Keratinocyte (primary cell): ENCODE measurements around the gene CDC42EP1. TPM values are rescaled to one million over a fixed set of nuclear protein-coding genes. Genes with fewer than 3 reads are reported as not detected.
"Not testable (repeated sequence)": the region's sequence is repeated elsewhere in the genome, so short reads cannot be mapped to it uniquely, and the experiment has no call there.

Experiments
- DNase-seq: peaks from one replicate; pipeline ENCODE4 v3.0.0-alpha.2; 2011; ENCODE audit warnings: low read depth, missing footprints, low spot score
- FAIRE-seq: peaks from 2 replicates; lab custom pipeline; 2011; peaks lifted over from hg19 to GRCh38; lab: Jason Lieb, UNC
- H2AFZ ChIP-seq: 2 replicates; pipeline ENCODE4 v1.6.0; 2012; ENCODE audit warnings: low read length, control low read depth, inconsistent platforms; ENCODE audit not compliant: control insufficient read depth
- H3K27ac ChIP-seq: 2 replicates; pipeline ENCODE4 v1.5.1; 2011; ENCODE audit warnings: low read length; ENCODE audit not compliant: control insufficient read depth, insufficient read depth
- H3K27me3 ChIP-seq: 3 replicates; pipeline ENCODE4 v1.6.0; 2011; ENCODE audit warnings: low read length; ENCODE audit not compliant: control insufficient read depth, insufficient read depth; ENCODE audit errors: extremely low read depth
- H3K36me3 ChIP-seq, 2 experiments: 2 replicates in 1 of 2; 3 replicates in 1 of 2; pipeline ENCODE4 v1.5.1; 2011; ENCODE audit warnings: low read length in 2 of 2, mild to moderate bottlenecking in 1 of 2; ENCODE audit not compliant: control insufficient read depth in 2 of 2, insufficient read depth in 2 of 2; ENCODE audit errors: extremely low read depth in 1 of 2
- H3K4me1 ChIP-seq: 3 replicates; pipeline ENCODE4 v1.5.1; 2011; ENCODE audit warnings: low read length; ENCODE audit not compliant: control insufficient read depth, insufficient read depth; ENCODE audit errors: extremely low read depth
- H3K4me2 ChIP-seq: 3 replicates; pipeline ENCODE4 v1.6.0; 2011; ENCODE audit warnings: low read depth, low read length; ENCODE audit not compliant: control insufficient read depth, insufficient read depth; ENCODE audit errors: extremely low read depth
- H3K4me3 ChIP-seq, 3 experiments: fragments of 200-600 bp in 1 of 3; sonication (generic) in 1 of 3; 2 replicates in 2 of 3; 3 replicates in 1 of 3; pipeline ENCODE4 v1.5.1; 2011 to 2016; ENCODE audit warnings: low read length in 3 of 3, mild to moderate bottlenecking in 3 of 3, control low read depth in 2 of 3, inconsistent platforms in 1 of 3, low read depth in 1 of 3, mixed read lengths in 1 of 3, mixed run types in 1 of 3, moderate library complexity in 1 of 3; ENCODE audit not compliant: control insufficient read depth in 2 of 3, insufficient read depth in 2 of 3; ENCODE audit errors: extremely low read depth in 1 of 3
- H3K79me2 ChIP-seq: 2 replicates; pipeline ENCODE4 v1.6.0; 2012; ENCODE audit warnings: low read length; ENCODE audit not compliant: control insufficient read depth, insufficient read depth
- H3K9ac ChIP-seq: 3 replicates; pipeline ENCODE4 v1.6.0; 2011; ENCODE audit warnings: low read length; ENCODE audit not compliant: control insufficient read depth, insufficient read depth; ENCODE audit errors: extremely low read depth
- H3K9me1 ChIP-seq: 3 replicates; pipeline ENCODE4 v1.6.0; 2011; ENCODE audit warnings: low read length; ENCODE audit not compliant: control insufficient read depth, insufficient read depth; ENCODE audit errors: extremely low read depth
- H3K9me3 ChIP-seq: 2 replicates; pipeline ENCODE4 v1.5.1; 2012; ENCODE audit warnings: low read depth, low read length; ENCODE audit not compliant: control insufficient read depth
- H4K20me1 ChIP-seq: 3 replicates; pipeline ENCODE4 v1.6.0; 2011; ENCODE audit warnings: low read length; ENCODE audit not compliant: control insufficient read depth, insufficient read depth; ENCODE audit errors: extremely low read depth
- EZH2 ChIP-seq: IDR thresholded peaks from one replicate; pipeline ENCODE4 v1.6.1; 2012; ENCODE audit warnings: inconsistent platforms, mild to moderate bottlenecking, low read length, moderate library complexity
- dilution Hi-C: fragments of 300-500 bp; cut with MboI; formaldehyde crosslinking; loops from one replicate; pipeline ENCODE4 v1.7.0; 2020; ENCODE audit warnings: low sequenced_read_pairs; ENCODE audit not compliant: extremely low pct_ligation_motif_present
- polyA plus RNA-seq, 5 experiments: library from polyadenylated mRNA; depleted of rRNA in 3 of 5; stranded (reverse) in 3 of 5; stranded (forward) in 1 of 5; unstranded in 1 of 5; fragments of >200 nt; gene quantifications; 1 replicate in 1 of 5; 2 replicates in 3 of 5; 3 replicates in 1 of 5; pipeline versions ENCODE4 v1.2.1 to v1.2.3, GENCODE V29; 2011 to 2012; ENCODE audit warnings: missing spikeins in 2 of 5, low read depth in 1 of 5, low replicate concordance in 1 of 5
- TF ChIP-seq, protein P1 (sequence below), 3 experiments: IDR thresholded peaks in 1 of 3; conservative IDR thresholded peaks in 1 of 3; optimal IDR thresholded peaks in 1 of 3; 2 replicates in 2 of 3; 3 replicates in 1 of 3; pipeline versions ENCODE3 to v1.5.1; 2011; ENCODE audit warnings: low read length in 3 of 3, mild to moderate bottlenecking in 3 of 3, moderate library complexity in 2 of 3, control low read depth in 1 of 3, inconsistent platforms in 1 of 3; ENCODE audit not compliant: insufficient read depth in 2 of 3; ENCODE audit errors: extremely low read depth in 1 of 3

Gene CDC42EP1
- polyA plus RNA-seq, 1 donor (not counting 4 experiments of a cell fraction or from before 2014, with no cell fraction given): 10.5 TPM

DNA sequence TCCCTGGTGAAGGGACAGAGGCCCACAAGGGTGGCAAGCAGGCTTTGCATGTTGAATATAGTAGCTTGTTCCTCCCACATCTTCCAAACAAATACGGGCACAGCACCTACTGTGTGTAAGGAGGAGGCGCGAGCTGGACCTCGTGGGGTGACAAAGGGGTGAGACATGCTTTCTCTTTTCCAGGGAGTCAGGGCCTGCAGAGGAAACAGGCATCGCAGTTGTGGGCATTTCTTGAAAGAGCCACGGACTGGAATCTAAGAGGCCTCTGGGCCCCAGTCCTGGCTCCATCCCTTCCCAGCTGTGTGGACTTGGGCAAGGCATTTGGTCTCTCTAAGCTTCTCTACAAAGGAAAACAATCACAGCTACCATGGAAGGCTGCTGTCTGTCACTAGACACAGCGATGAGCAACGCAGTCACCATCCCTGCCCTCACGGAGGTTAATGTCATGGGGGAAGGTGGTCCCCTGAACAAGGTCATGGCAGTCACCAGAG lies 13.0 kb upstream of the CDC42EP1 start:
- H3K4me1 ChIP-seq: peaks cover 42% of the 10 kb centered on the region
- TF ChIP-seq, protein P1, sequence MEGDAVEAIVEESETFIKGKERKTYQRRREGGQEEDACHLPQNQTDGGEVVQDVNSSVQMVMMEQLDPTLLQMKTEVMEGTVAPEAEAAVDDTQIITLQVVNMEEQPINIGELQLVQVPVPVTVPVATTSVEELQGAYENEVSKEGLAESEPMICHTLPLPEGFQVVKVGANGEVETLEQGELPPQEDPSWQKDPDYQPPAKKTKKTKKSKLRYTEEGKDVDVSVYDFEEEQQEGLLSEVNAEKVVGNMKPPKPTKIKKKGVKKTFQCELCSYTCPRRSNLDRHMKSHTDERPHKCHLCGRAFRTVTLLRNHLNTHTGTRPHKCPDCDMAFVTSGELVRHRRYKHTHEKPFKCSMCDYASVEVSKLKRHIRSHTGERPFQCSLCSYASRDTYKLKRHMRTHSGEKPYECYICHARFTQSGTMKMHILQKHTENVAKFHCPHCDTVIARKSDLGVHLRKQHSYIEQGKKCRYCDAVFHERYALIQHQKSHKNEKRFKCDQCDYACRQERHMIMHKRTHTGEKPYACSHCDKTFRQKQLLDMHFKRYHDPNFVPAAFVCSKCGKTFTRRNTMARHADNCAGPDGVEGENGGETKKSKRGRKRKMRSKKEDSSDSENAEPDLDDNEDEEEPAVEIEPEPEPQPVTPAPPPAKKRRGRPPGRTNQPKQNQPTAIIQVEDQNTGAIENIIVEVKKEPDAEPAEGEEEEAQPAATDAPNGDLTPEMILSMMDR (optimal IDR thresholded peaks at IDR 0.05 in 1 of 3, IDR thresholded peaks at IDR 0.05 in 1 of 3, conservative IDR thresholded peaks at IDR 0.05 in 1 of 3; ENCODE audit: extremely low read depth in 1 of 3, insufficient read depth in 2 of 3, low read length in 3 of 3): no peak
- no peak for TF ChIP-seq EZH2
- no peaks in the 10 kb centered on the region for H3K27me3 ChIP-seq
- no peak overlapping the region for H3K27ac ChIP-seq
- dilution Hi-C loops: no loop called here
- DNase-seq (no peak), FAIRE-seq (no peak)
- H4K20me1 ChIP-seq: no peaks in the 10 kb centered on the region
- H3K9ac ChIP-seq: no peak overlapping the region
- H2AFZ ChIP-seq: no peak overlapping the region
- H3K9me1 ChIP-seq: no peaks in the 10 kb centered on the region
- H3K36me3 ChIP-seq: no peaks in the 10 kb centered on the region
- no peaks in the 10 kb centered on the region for H3K9me3 ChIP-seq
- H3K4me3 ChIP-seq: no peak overlapping the region
- H3K4me2 ChIP-seq: no peak overlapping the region
- H3K79me2 ChIP-seq: no peaks in the 10 kb centered on the region

DNA sequence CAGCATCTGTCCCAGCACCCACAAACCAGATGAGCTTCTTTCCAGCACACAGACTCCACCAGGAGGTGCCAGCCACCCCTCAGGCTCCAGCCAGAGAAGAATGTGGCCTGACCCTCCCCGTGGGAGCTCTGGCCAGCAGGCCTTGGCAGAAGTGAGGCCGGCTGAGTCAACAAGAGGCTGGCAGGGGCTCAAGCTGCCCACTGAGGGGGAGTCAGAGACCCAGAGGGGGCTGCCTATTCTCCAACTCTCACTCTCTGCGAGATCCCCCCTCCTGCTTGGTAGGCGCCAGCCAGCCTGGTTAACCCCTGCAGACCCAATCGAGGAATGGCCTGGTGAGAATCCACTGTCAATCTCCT lies 10.6 kb upstream of the CDC42EP1 start:
- Histone ChIP-seq H4K20me1 (no peaks in the 10 kb centered on the region), H3K9me3 (no peaks in the 10 kb centered on the region), H3K79me2 (no peaks in the 10 kb centered on the region), H3K4me2 (no peak overlapping the region), H3K36me3 (no peaks in the 10 kb centered on the region), H2AFZ (no peak overlapping the region), H3K9ac (no peak overlapping the region), H3K4me1 (peaks cover 32% of the 10 kb centered on the region), H3K27me3 (no peaks in the 10 kb centered on the region), H3K9me1 (no peaks in the 10 kb centered on the region), H3K4me3 (no peak overlapping the region), H3K27ac (no peak overlapping the region)
- dilution Hi-C loops: no loop called here
- DNase-seq (no peak), FAIRE-seq (no peak)
- no peak for TF ChIP-seq EZH2
- TF ChIP-seq, protein P1 (optimal IDR thresholded peaks at IDR 0.05 in 1 of 3, IDR thresholded peaks at IDR 0.05 in 1 of 3, conservative IDR thresholded peaks at IDR 0.05 in 1 of 3; ENCODE audit: extremely low read depth in 1 of 3, insufficient read depth in 2 of 3, low read length in 3 of 3): no peak

DNA sequence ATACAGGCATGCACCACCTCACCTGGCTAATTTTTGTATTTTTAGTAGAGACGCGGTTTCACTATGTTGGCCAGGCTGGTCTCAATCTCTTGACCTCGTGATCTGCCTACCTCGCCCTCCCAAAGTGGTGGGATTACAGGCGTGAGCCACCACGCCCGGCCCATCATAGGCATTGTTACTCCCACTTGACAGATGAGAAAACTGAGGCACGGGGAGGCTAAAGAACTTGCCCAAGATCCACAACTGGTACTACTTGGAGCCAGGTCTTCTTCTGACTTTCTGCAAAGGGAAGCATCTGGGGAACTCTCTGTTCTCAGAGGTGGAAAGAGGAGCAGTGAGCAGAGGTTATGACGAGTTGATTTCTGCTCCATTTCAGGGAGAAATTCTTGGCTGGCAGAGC lies 9.4 kb upstream of the CDC42EP1 start:
- DNase-seq, FAIRE-seq, H2AFZ ChIP-seq, H3K36me3 ChIP-seq, H3K9me3 ChIP-seq, H3K4me2 ChIP-seq, H3K9ac ChIP-seq, H3K27ac ChIP-seq, H3K27me3 ChIP-seq, H4K20me1 ChIP-seq, H3K79me2 ChIP-seq, H3K4me3 ChIP-seq, dilution Hi-C loops, H3K9me1 ChIP-seq: not testable (repeated sequence)
- peaks cover 23% of the 10 kb centered on the region for H3K4me1 ChIP-seq
